ENCODE data around the gene DCC.

- TF ChIP-seq GMEB1 (CRISPR knock-in tag; IDR thresholded peaks at IDR 0.05) (no peak), POLR2A (conservative IDR thresholded peaks at IDR 0.05) (no peak), GATA2 (CRISPR knock-in tag; IDR thresholded peaks at IDR 0.05) (no peak), ESRRA (IDR thresholded peaks at IDR 0.05; ENCODE audit: borderline replicate concordance, low read depth) (no peak), KDM4B (IDR thresholded peaks at IDR 0.05; ENCODE audit: borderline replicate concordance in 2 of 2, low read depth in 1 of 2) (no peak), MTA1 (IDR thresholded peaks at IDR 0.05; ENCODE audit: borderline replicate concordance) (no peak), THAP7 (CRISPR knock-in tag; IDR thresholded peaks at IDR 0.05) (no peak), TARDBP (IDR thresholded peaks at IDR 0.05) (no peak), CTCF (IDR thresholded peaks at IDR 0.05 in 2 of 3, conservative IDR thresholded peaks at IDR 0.05 in 1 of 3; ENCODE audit: insufficient read depth in 2 of 3, low read depth in 1 of 3, low read length in 3 of 3) (no peak), PHB2 (IDR thresholded peaks at IDR 0.05; ENCODE audit: low read depth) (no peak), PPARD (CRISPR knock-in tag; IDR thresholded peaks at IDR 0.05) (no peak)
Observed at GRCh38 chr18:52343731-52344340, 3.8 kb downstream of the DCC start.

All from K562 (cell line).